Rectal smooth muscle tissue (tissue), 1 donor: ENCODE results near the gene ACTL10.

Experiments used
- H3K27ac ChIP-seq: one replicate; pipeline ENCODE4 v1.7.0; 2013; ENCODE audit warnings: low read depth, low read length, inconsistent platforms
- H3K27me3 ChIP-seq: one replicate; pipeline ENCODE4 v1.7.0; 2013; ENCODE audit warnings: low read length; ENCODE audit not compliant: control insufficient read depth, insufficient read depth
- H3K36me3 ChIP-seq: one replicate; pipeline ENCODE4 v1.7.0; 2013; ENCODE audit warnings: low read length; ENCODE audit not compliant: control insufficient read depth, insufficient read depth
- H3K4me1 ChIP-seq: one replicate; pipeline ENCODE4 v1.7.0; 2013; ENCODE audit warnings: low read length; ENCODE audit not compliant: control insufficient read depth, insufficient read depth
- H3K4me3 ChIP-seq: one replicate; pipeline ENCODE4 v1.7.0; 2013; ENCODE audit warnings: low read length
- H3K9ac ChIP-seq: one replicate; pipeline ENCODE4 v1.7.0; 2013; ENCODE audit warnings: low read length

Gene ACTL10

GRCh38 chr20:33660035-33660684 is 6.6 kb upstream of the ACTL10 start:
- peaks cover 11% of the 10 kb centered on the region for H3K36me3 ChIP-seq
- H3K4me3 ChIP-seq, result no peak overlapping the region
- no peaks in the 10 kb centered on the region for H3K27me3 ChIP-seq
- no peak overlapping the region for H3K9ac ChIP-seq
- no peak overlapping the region for H3K27ac ChIP-seq
- peaks cover 12% of the 10 kb centered on the region for H3K4me1 ChIP-seq

GRCh38 chr20:33660685-33661058 is 6.1 kb upstream of the ACTL10 start:
- Histone ChIP-seq H3K36me3 (peaks cover 11% of the 10 kb centered on the region), H3K9ac (no peak overlapping the region), H3K4me3 (no peak overlapping the region), H3K27me3 (no peaks in the 10 kb centered on the region), H3K4me1 (peaks cover 12% of the 10 kb centered on the region), H3K27ac (no peak overlapping the region)

DNA sequence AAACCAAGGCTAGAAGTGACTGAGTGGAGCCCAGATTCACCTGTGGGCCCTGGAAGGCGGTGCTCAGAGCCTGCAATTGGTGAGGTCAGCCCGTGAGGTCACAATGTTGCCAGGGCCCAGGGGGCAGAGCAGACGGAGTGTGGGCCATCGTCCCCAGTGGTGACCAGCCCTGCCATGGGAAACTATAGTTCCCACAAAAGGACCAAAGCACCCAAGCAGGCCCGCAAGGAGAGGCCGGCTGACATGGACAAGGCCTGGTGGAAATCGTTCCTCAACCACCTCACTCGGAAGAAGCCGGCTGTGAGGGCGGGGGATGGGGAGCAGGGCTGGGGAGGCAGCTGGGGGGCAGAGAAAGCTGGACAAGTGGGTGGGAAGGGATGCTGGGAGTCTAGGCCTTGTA is 4.6 kb upstream of the ACTL10 start, which contains the start of gene C20orf144:
Gene C20orf144 (plus strand): TSS at position 156 of the 400 bp plus-strand sequence. CDS start 19 bp downstream, at position 175.
- Histone ChIP-seq H3K4me3 (peak within 1 kb of the TSS; percentile 89), H3K4me1 (peaks cover 16% of the 10 kb centered on the region), H3K9ac (peak within 1 kb of the TSS; percentile 40), H3K27me3 (no peaks in the 10 kb centered on the region), H3K27ac (peak within 1 kb of the TSS; percentile 91), H3K36me3 (peaks cover 11% of the 10 kb centered on the region)

- Histone ChIP-seq H3K9ac (peak overlapping the region; percentile 84), H3K4me3 (peak overlapping the region; percentile 89), H3K4me1 (peaks cover 22% of the 10 kb centered on the region), H3K27ac (peak overlapping the region; percentile 91), H3K36me3 (peaks cover 5% of the 10 kb centered on the region), H3K27me3 (no peaks in the 10 kb centered on the region)
Observed at GRCh38 chr20:33663161-33664084, 3.3 kb upstream of the ACTL10 start.

GRCh38 chr20:33664085-33664761 is 2.5 kb upstream of the ACTL10 start:
- H3K27ac ChIP-seq, result peak overlapping the region; percentile 91
- no peaks in the 10 kb centered on the region for H3K27me3 ChIP-seq
- peaks cover 22% of the 10 kb centered on the region for H3K4me1 ChIP-seq
- H3K4me3 ChIP-seq, result peak overlapping the region; percentile 88
- H3K36me3 ChIP-seq, result peaks cover under 1% of the 10 kb centered on the region
- H3K9ac ChIP-seq, result peak overlapping the region; percentile 84

DNA sequence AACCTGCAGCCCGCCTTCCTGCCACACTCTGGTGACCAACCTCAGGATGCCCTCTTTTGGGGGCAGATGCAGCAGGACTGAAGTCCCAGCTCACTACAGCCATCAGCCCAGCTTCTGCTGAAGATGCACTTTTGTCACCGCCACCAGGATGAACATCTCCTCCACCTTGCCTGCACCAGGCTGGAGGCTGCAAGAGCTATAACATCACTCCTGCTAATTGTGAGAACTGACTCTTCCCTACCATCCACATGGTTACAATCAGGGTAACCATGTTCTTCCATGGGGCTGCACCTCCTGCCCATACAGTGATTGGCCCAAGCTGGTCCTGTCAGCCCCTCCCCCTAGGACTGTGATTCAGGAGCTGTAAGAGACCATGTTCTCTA is 2.0 kb upstream of the ACTL10 start:
- Histone ChIP-seq H3K27me3 (no peaks in the 10 kb centered on the region), H3K36me3 (peaks cover under 1% of the 10 kb centered on the region), H3K27ac (no peak overlapping the region), H3K4me3 (no peak overlapping the region), H3K9ac (no peak overlapping the region), H3K4me1 (peaks cover 22% of the 10 kb centered on the region)

DNA sequence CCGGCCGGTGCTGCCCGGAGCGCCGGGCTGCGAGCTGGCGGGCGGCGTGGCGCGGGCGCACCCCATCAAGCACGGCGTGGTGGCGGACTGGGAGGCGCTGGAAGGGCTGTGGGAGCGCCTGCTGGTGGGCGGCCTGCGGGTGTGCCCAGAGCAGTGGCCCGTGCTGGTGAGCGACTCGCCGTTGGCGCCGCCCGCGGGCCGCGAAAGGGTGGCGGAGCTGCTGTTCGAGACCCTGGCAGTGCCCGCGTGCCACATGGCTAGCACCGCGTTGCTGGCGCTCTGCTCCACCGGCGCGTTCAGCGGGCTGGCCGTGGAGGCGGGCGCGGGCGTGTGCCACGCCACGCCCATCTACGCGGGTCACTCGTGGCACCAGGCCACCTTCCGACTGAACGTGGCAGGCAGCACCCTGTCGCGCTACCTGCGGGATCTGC is 517 bp downstream of the ACTL10 start:
- Histone ChIP-seq H3K36me3 (peaks cover 6% of the 10 kb centered on the region), H3K27ac (peak overlapping the region; percentile 81), H3K9ac (no peak overlapping the region), H3K4me1 (peaks cover 22% of the 10 kb centered on the region), H3K4me3 (peak overlapping the region; percentile 79), H3K27me3 (no peaks in the 10 kb centered on the region)

DNA sequence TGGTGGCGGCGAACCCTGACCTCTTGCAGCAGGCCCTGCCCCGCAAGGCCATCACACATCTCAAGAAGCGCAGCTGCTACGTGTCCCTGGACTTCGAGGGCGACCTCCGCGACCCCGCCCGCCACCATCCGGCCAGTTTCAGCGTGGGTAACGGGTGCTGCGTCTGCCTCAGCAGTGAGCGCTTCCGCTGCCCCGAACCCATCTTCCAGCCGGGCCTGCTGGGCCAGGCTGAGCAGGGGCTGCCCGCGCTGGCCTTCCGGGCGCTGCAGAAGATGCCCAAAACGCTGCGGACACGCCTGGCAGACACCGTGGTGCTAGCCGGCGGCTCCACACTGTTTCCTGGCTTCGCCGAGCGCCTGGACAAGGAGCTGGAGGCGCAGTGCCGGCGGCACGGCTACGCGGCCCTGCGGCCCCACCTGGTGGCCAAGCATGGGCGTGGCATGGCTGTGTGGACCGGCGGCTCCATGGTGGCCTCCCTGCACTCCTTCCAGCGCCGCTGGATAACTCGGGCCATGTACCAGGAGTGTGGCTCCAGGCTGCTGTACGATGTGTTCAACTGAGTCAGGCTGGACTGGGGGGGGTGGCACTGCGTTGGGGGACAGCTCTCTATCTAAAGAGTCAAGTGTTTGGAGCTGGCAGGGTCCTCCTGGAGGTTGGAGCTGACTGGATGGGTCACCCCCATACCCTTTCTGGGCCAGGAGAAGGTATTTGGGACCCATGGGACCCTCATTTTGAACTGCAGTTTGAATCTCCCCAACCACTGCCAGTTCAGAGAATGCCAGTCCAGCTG is 1.1 kb downstream of the ACTL10 start:
- H3K4me1 ChIP-seq, result peaks cover 21% of the 10 kb centered on the region
- no peaks in the 10 kb centered on the region for H3K27me3 ChIP-seq
- H3K36me3 ChIP-seq, result peaks cover 6% of the 10 kb centered on the region
- no peak overlapping the region for H3K9ac ChIP-seq
- peak overlapping the region; percentile 79 for H3K4me3 ChIP-seq
- H3K27ac ChIP-seq, result peak overlapping the region; percentile 81

- no peak overlapping the region for H3K9ac ChIP-seq
- H3K36me3 ChIP-seq, result peaks cover 6% of the 10 kb centered on the region
- H3K4me3 ChIP-seq, result peak overlapping the region; percentile 79
Observed at GRCh38 chr20:33668466-33669155, 1.9 kb downstream of the ACTL10 start.

GRCh38 chr20:33669224-33669623 is 2.5 kb downstream of the ACTL10 start:
- no peak overlapping the region for H3K4me3 ChIP-seq
- H3K4me1 ChIP-seq, result peaks cover 21% of the 10 kb centered on the region
- no peak overlapping the region for H3K9ac ChIP-seq
- H3K27ac ChIP-seq, result no peak overlapping the region
- no peaks in the 10 kb centered on the region for H3K27me3 ChIP-seq
- H3K36me3 ChIP-seq, result peaks cover 6% of the 10 kb centered on the region

More at GRCh38 chr20:33668466-33669155, 1.9 kb downstream of the ACTL10 start:
- H3K27me3 ChIP-seq, result no peaks in the 10 kb centered on the region
- H3K27ac ChIP-seq, result no peak overlapping the region
- H3K4me1 ChIP-seq, result peaks cover 26% of the 10 kb centered on the region

- H3K27ac ChIP-seq, result no peak overlapping the region
- no peaks in the 10 kb centered on the region for H3K27me3 ChIP-seq
- H3K4me3 ChIP-seq, result no peak overlapping the region
- no peak overlapping the region for H3K9ac ChIP-seq
- peaks cover 6% of the 10 kb centered on the region for H3K36me3 ChIP-seq
- peaks cover 22% of the 10 kb centered on the region for H3K4me1 ChIP-seq
Observed at GRCh38 chr20:33669873-33670640, 3.3 kb downstream of the ACTL10 start.
